NOMO-1 treated with DMSO at 0.1 percent for 48 hours (cell line): ENCODE data around the gene MAP2K5.

Source experiments
- DNase-seq: peaks from one replicate; lab custom pipeline; 2025; ENCODE audit not compliant: unreplicated experiment; lab: John Stamatoyannopoulos, UW

The MAP2K5 gene

GRCh38 chr15:67746022-67746421, 203.5 kb downstream of the MAP2K5 start:
- peak; percentile 82 for DNase-seq

- no peak for DNase-seq
Measured at GRCh38 chr15:67746450-67746849, 203.9 kb downstream of the MAP2K5 start.

- no peak for DNase-seq
Measured at GRCh38 chr15:67747921-67748320, 205.4 kb downstream of the MAP2K5 start.

- DNase-seq: peak; percentile 44
Measured at GRCh38 chr15:67750371-67750770, 207.9 kb downstream of the MAP2K5 start.

GRCh38 chr15:67753891-67754290, 211.4 kb downstream of the MAP2K5 start:
- peak; percentile 50 for DNase-seq

- DNase-seq: no peak
Measured at GRCh38 chr15:67755264-67755663, 212.8 kb downstream of the MAP2K5 start.

GRCh38 chr15:67755936-67756335, 213.4 kb downstream of the MAP2K5 start:
- no peak for DNase-seq

- no peak for DNase-seq
Measured at GRCh38 chr15:67758619-67759300, 216.3 kb downstream of the MAP2K5 start.

- DNase-seq: no peak
Measured at GRCh38 chr15:67760901-67761300, 218.4 kb downstream of the MAP2K5 start.

- no peak for DNase-seq
Measured at GRCh38 chr15:67761343-67761742, 218.8 kb downstream of the MAP2K5 start.

- DNase-seq: no peak
Measured at GRCh38 chr15:67762610-67763368, 220.3 kb downstream of the MAP2K5 start.

GRCh38 chr15:67765701-67766100, 223.2 kb downstream of the MAP2K5 start:
- no peak for DNase-seq

GRCh38 chr15:67766968-67767367, 224.5 kb downstream of the MAP2K5 start:
- DNase-seq: peak; percentile 78

- DNase-seq: no peak
Measured at GRCh38 chr15:67768313-67768977, 225.9 kb downstream of the MAP2K5 start.

GRCh38 chr15:67769497-67770357, 227.2 kb downstream of the MAP2K5 start:
- no peak for DNase-seq

GRCh38 chr15:67770358-67770628, 227.8 kb downstream of the MAP2K5 start:
- DNase-seq: no peak

- DNase-seq: no peak
Measured at GRCh38 chr15:67771189-67771800, 228.8 kb downstream of the MAP2K5 start.

- DNase-seq: no peak
Measured at GRCh38 chr15:67774626-67775025, 232.1 kb downstream of the MAP2K5 start.

GRCh38 chr15:67775250-67775649, 232.7 kb downstream of the MAP2K5 start:
- DNase-seq: no peak

GRCh38 chr15:67775998-67776397, 233.5 kb downstream of the MAP2K5 start:
- DNase-seq: no peak

- DNase-seq: no peak
Measured at GRCh38 chr15:67776600-67776999, 234.1 kb downstream of the MAP2K5 start.
